Measurements from ENCODE around the gene HEATR5A.

GRCh38 chr14:31270196-31270772, 150.1 kb downstream of the HEATR5A start:
- TF ChIP-seq GATA3 (IDR thresholded peaks at IDR 0.05; ENCODE audit: low read depth, low read length) (no peak), GATA2 (IDR thresholded peaks at IDR 0.05; ENCODE audit: low read depth, low read length) (no peak)

Data from SH-SY5Y (cell line).